Transverse colon (tissue), 4 donors: ENCODE results near the gene ITGA11.

Experiments used
- EP300 ChIP-seq: sonication (generic); formaldehyde crosslinking; IDR thresholded peaks from one replicate; pipeline ENCODE4 v1.6.1; 2017; ENCODE audit warnings: antibody characterized with exemption, low read depth
- POLR2A ChIP-seq: fragments of 450-650 bp; IDR thresholded peaks from one replicate; pipeline ENCODE4 v1.6.1; 2016; ENCODE audit warnings: antibody characterized with exemption, mild to moderate bottlenecking, moderate library complexity
- POLR2AphosphoS5 ChIP-seq, 3 donors: sonication (generic); formaldehyde crosslinking; IDR thresholded peaks; one replicate each; pipeline ENCODE4 v1.6.1; 2016; ENCODE audit warnings: antibody characterized with exemption in 3 of 3
- TF ChIP-seq, protein P1 (sequence below), 5 experiments: fragments of 200-600 bp in 3 of 5; fragments of 450-650 bp in 2 of 5; sonication (generic) in 3 of 5; IDR thresholded peaks; 1 replicate in 2 of 5; 2 replicates in 3 of 5; pipeline ENCODE4 v1.5.1; 2016 to 2017; ENCODE audit warnings: antibody characterized with exemption in 5 of 5, inconsistent platforms in 3 of 5, mild to moderate bottlenecking in 2 of 5, moderate library complexity in 1 of 5

DNA sequence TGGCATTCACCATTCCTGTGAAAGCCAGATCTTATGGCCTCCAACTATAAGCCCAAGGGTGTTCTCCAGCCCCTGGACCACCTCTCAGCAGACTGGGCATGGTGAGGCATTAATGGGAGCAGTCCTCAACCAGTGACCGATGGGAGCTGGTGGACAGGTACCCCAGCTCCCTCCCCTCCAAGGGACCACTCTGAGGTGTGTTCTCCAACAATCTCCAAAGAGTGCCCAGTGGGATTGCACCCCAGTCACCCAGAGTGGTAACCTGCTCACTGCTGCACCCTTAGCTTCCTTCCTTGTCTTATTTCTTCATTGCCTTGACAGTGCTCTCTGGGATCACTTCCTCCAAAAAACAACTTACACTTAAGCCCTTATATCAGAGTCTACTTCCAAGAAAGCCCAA is 8.2 kb upstream of the ITGA11 start:
- TF ChIP-seq, protein P1, sequence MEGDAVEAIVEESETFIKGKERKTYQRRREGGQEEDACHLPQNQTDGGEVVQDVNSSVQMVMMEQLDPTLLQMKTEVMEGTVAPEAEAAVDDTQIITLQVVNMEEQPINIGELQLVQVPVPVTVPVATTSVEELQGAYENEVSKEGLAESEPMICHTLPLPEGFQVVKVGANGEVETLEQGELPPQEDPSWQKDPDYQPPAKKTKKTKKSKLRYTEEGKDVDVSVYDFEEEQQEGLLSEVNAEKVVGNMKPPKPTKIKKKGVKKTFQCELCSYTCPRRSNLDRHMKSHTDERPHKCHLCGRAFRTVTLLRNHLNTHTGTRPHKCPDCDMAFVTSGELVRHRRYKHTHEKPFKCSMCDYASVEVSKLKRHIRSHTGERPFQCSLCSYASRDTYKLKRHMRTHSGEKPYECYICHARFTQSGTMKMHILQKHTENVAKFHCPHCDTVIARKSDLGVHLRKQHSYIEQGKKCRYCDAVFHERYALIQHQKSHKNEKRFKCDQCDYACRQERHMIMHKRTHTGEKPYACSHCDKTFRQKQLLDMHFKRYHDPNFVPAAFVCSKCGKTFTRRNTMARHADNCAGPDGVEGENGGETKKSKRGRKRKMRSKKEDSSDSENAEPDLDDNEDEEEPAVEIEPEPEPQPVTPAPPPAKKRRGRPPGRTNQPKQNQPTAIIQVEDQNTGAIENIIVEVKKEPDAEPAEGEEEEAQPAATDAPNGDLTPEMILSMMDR (IDR thresholded peaks at IDR 0.05) = no peak
- TF ChIP-seq EP300 = no peak
- no peak for TF ChIP-seq POLR2AphosphoS5 (IDR thresholded peaks at IDR 0.05)
- TF ChIP-seq POLR2A = no peak
